HG02943 (cell line): ENCODE results near the gene GOLGA8N.

Experiments used
- ATAC-seq: cut with Tn5 transposase; IDR thresholded peaks from one replicate; pipeline ENCODE4 v1.9.1; 2021; ENCODE audit warnings: mild to moderate bottlenecking, low read depth, moderate library complexity; ENCODE audit not compliant: unreplicated experiment

GOLGA8N gene

GRCh38 chr15:32649342-32649741 lies 56.1 kb downstream of the GOLGA8N start:
- no peak for ATAC-seq

GRCh38 chr15:32651229-32651837 lies 58.1 kb downstream of the GOLGA8N start:
- no peak for ATAC-seq

GRCh38 chr15:32652178-32652577 lies 58.9 kb downstream of the GOLGA8N start:
- no peak for ATAC-seq

GRCh38 chr15:32656091-32656490 lies 62.8 kb downstream of the GOLGA8N start:
- no peak for ATAC-seq

GRCh38 chr15:32656496-32656895 lies 63.2 kb downstream of the GOLGA8N start:
- no peak for ATAC-seq
